ENCODE measurements around the gene IGSF9B. TPM values are rescaled to one million over a fixed set of nuclear protein-coding genes. Genes with fewer than 3 reads are reported as not detected.

IGSF9B gene
- total RNA-seq, 2 experiments from 2014 or later, result 24.6 to 30.3 TPM

- no peaks in the 10 kb centered on the region for H3K9me3 Mint-ChIP-seq
- no peaks in the 10 kb centered on the region for H3K4me1 Mint-ChIP-seq (ENCODE audit: low read depth)
- ChIA-PET CTCF (no interaction called here), POLR2A (no interaction called here)
- no peaks in the 10 kb centered on the region for H3K36me3 Mint-ChIP-seq
- intact Hi-C loops (cut with micrococcal nuclease), result no loop called here
- no peak overlapping the region for H3K4me3 Mint-ChIP-seq
- H3K27me3 Mint-ChIP-seq, result no peaks in the 10 kb centered on the region
- no peak overlapping the region for H3K27ac Mint-ChIP-seq
- no peak for DNase-seq
These were observed 56.3 kb downstream of the IGSF9B start for GRCh38 chr11:133900176-133901105.

GRCh38 chr11:133898770-133899115, 58.0 kb downstream of the IGSF9B start:
- Mint-ChIP-seq H3K4me3 (no peak overlapping the region), H3K27ac (no peak overlapping the region), H3K9me3 (no peaks in the 10 kb centered on the region), H3K36me3 (no peaks in the 10 kb centered on the region), H3K4me1 (ENCODE audit: low read depth) (no peaks in the 10 kb centered on the region), H3K27me3 (no peaks in the 10 kb centered on the region)
- intact Hi-C loops (cut with micrococcal nuclease), result no loop called here
- no peak for DNase-seq
- CTCF ChIA-PET, result no interaction called here
- POLR2A ChIA-PET, result no interaction called here

GRCh38 chr11:133898031-133898769, 58.6 kb downstream of the IGSF9B start:
- DNase-seq, result no peak
- H3K36me3 Mint-ChIP-seq, result no peaks in the 10 kb centered on the region

GRCh38 chr11:133897331-133897650, 59.5 kb downstream of the IGSF9B start:
- ChIA-PET POLR2A (no interaction called here), CTCF (interaction anchor here (0.6 kb wide), 1 partner anchor 62 kb away, joined by 4 read pairs; no protein-coding TSS in a partner anchor)
- intact Hi-C loops (cut with micrococcal nuclease), result no loop called here
- Mint-ChIP-seq H3K27me3 (peaks cover 3% of the 10 kb centered on the region), H3K27ac (no peak overlapping the region), H3K9me3 (no peaks in the 10 kb centered on the region), H3K4me3 (no peak overlapping the region), H3K36me3 (no peaks in the 10 kb centered on the region), H3K4me1 (ENCODE audit: low read depth) (no peaks in the 10 kb centered on the region)
- DNase-seq, result no peak

More at GRCh38 chr11:133898031-133898769, 58.6 kb downstream of the IGSF9B start:
- H3K27me3 Mint-ChIP-seq, result no peaks in the 10 kb centered on the region
- H3K4me1 Mint-ChIP-seq (ENCODE audit: low read depth), result no peaks in the 10 kb centered on the region
- ChIA-PET CTCF (no interaction called here), POLR2A (no interaction called here)
- no peak overlapping the region for H3K27ac Mint-ChIP-seq
- intact Hi-C loops (cut with micrococcal nuclease), result no loop called here
- H3K9me3 Mint-ChIP-seq, result no peaks in the 10 kb centered on the region
- H3K4me3 Mint-ChIP-seq, result no peak overlapping the region

- ChIA-PET CTCF (interaction anchor here (0.6 kb wide), 1 partner anchor 62 kb away, joined by 4 read pairs; no protein-coding TSS in a partner anchor), POLR2A (no interaction called here)
- no peaks in the 10 kb centered on the region for H3K36me3 Mint-ChIP-seq
- H3K27ac Mint-ChIP-seq, result no peak overlapping the region
- DNase-seq, result no peak
- peaks cover 5% of the 10 kb centered on the region for H3K27me3 Mint-ChIP-seq
- no peaks in the 10 kb centered on the region for H3K4me1 Mint-ChIP-seq (ENCODE audit: low read depth)
- H3K9me3 Mint-ChIP-seq, result no peaks in the 10 kb centered on the region
- intact Hi-C loops (cut with micrococcal nuclease), result no loop called here
- no peak overlapping the region for H3K4me3 Mint-ChIP-seq
These were observed 60.0 kb downstream of the IGSF9B start for GRCh38 chr11:133896642-133897330.

- Mint-ChIP-seq H3K4me3 (no peak overlapping the region), H3K36me3 (no peaks in the 10 kb centered on the region), H3K27ac (no peak overlapping the region), H3K27me3 (peaks cover 5% of the 10 kb centered on the region), H3K4me1 (ENCODE audit: low read depth) (no peaks in the 10 kb centered on the region), H3K9me3 (no peaks in the 10 kb centered on the region)
- DNase-seq, result no peak
- ChIA-PET CTCF (no interaction called here), POLR2A (no interaction called here)
- intact Hi-C loops (cut with micrococcal nuclease), result no loop called here
These were observed 60.7 kb downstream of the IGSF9B start for GRCh38 chr11:133896028-133896427.

- H3K4me3 Mint-ChIP-seq, result no peak overlapping the region
- peaks cover 5% of the 10 kb centered on the region for H3K27me3 Mint-ChIP-seq
- intact Hi-C loops (cut with micrococcal nuclease), result no loop called here
- H3K4me1 Mint-ChIP-seq (ENCODE audit: low read depth), result no peaks in the 10 kb centered on the region
- DNase-seq, result no peak
- H3K27ac Mint-ChIP-seq, result no peak overlapping the region
- POLR2A ChIA-PET, result no interaction called here
- no peaks in the 10 kb centered on the region for H3K9me3 Mint-ChIP-seq
- CTCF ChIA-PET, result no interaction called here
- no peaks in the 10 kb centered on the region for H3K36me3 Mint-ChIP-seq
These were observed 61.2 kb downstream of the IGSF9B start for GRCh38 chr11:133895551-133895950.

GRCh38 chr11:133895061-133895479, 61.7 kb downstream of the IGSF9B start:
- intact Hi-C loops (cut with micrococcal nuclease), result no loop called here
- Mint-ChIP-seq H3K4me3 (no peak overlapping the region), H3K4me1 (ENCODE audit: low read depth) (no peaks in the 10 kb centered on the region), H3K27me3 (peaks cover 5% of the 10 kb centered on the region), H3K9me3 (no peaks in the 10 kb centered on the region), H3K27ac (no peak overlapping the region), H3K36me3 (no peaks in the 10 kb centered on the region)
- DNase-seq, result no peak
- ChIA-PET CTCF (no interaction called here), POLR2A (no interaction called here)

- H3K9me3 Mint-ChIP-seq, result no peaks in the 10 kb centered on the region
- H3K27ac Mint-ChIP-seq, result no peak overlapping the region
- intact Hi-C loops (cut with micrococcal nuclease), result no loop called here
- CTCF ChIA-PET, result no interaction called here
- H3K36me3 Mint-ChIP-seq, result no peaks in the 10 kb centered on the region
- DNase-seq, result no peak
- H3K4me1 Mint-ChIP-seq (ENCODE audit: low read depth), result no peaks in the 10 kb centered on the region
- POLR2A ChIA-PET, result no interaction called here
- H3K27me3 Mint-ChIP-seq, result peaks cover 7% of the 10 kb centered on the region
- H3K4me3 Mint-ChIP-seq, result no peak overlapping the region
These were observed 63.4 kb downstream of the IGSF9B start for GRCh38 chr11:133893381-133893780.

GRCh38 chr11:133892584-133893380, 64.0 kb downstream of the IGSF9B start:
- Mint-ChIP-seq H3K9me3 (no peaks in the 10 kb centered on the region), H3K27ac (no peak overlapping the region), H3K4me1 (ENCODE audit: low read depth) (no peaks in the 10 kb centered on the region), H3K36me3 (no peaks in the 10 kb centered on the region), H3K27me3 (peaks cover 8% of the 10 kb centered on the region), H3K4me3 (no peak overlapping the region)
- ChIA-PET CTCF (no interaction called here), POLR2A (no interaction called here)
- intact Hi-C loops (cut with micrococcal nuclease), result no loop called here
- no peak for DNase-seq

- H3K9me3 Mint-ChIP-seq, result no peaks in the 10 kb centered on the region
- H3K27me3 Mint-ChIP-seq, result peaks cover 13% of the 10 kb centered on the region
- H3K27ac Mint-ChIP-seq, result no peak overlapping the region
- intact Hi-C loops (cut with micrococcal nuclease), result no loop called here
- no peak overlapping the region for H3K4me3 Mint-ChIP-seq
- DNase-seq, result no peak
- no peaks in the 10 kb centered on the region for H3K4me1 Mint-ChIP-seq (ENCODE audit: low read depth)
- ChIA-PET CTCF (no interaction called here), POLR2A (no interaction called here)
- H3K36me3 Mint-ChIP-seq, result no peaks in the 10 kb centered on the region
These were observed 64.6 kb downstream of the IGSF9B start for GRCh38 chr11:133892126-133892525.

GRCh38 chr11:133889893-133890292, 66.9 kb downstream of the IGSF9B start:
- Mint-ChIP-seq H3K27me3 (peaks cover 19% of the 10 kb centered on the region), H3K27ac (no peak overlapping the region), H3K4me3 (no peak overlapping the region), H3K4me1 (ENCODE audit: low read depth) (no peaks in the 10 kb centered on the region), H3K9me3 (no peaks in the 10 kb centered on the region), H3K36me3 (no peaks in the 10 kb centered on the region)
- no peak for DNase-seq
- POLR2A ChIA-PET, result no interaction called here
- intact Hi-C loops (cut with micrococcal nuclease), result no loop called here
- CTCF ChIA-PET, result no interaction called here

Data from activated CD4-positive, alpha-beta memory T cell treated with anti-CD3 and anti-CD28 coated beads for 36 hours (primary cell).